HG03558 (cell line): Measurements from ENCODE around the gene KIF4A.

Experiments used
- ATAC-seq: cut with Tn5 transposase; IDR thresholded peaks from one replicate; pipeline ENCODE4 v1.9.1; 2021; ENCODE audit warnings: moderate number of reproducible peaks; ENCODE audit not compliant: unreplicated experiment; ENCODE audit errors: extremely low read depth

Gene KIF4A

DNA sequence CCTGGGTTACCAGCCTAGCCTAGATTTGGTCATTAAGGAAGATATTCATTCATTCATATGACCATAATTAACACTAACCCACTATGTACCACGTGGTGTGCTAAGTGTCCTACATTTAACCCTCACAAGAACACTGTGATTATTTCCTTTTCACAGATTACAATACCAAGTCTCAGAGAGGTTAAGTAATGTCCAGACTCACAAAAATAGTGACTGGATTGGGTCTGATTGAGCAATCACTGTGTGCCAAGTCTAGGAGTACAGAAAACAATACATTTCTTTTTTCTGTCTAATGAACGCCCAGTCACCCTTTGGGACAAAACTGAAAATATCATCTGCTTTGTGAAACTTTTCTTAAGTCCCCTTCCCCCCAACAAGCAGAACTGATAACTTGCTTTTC lies 147.1 kb downstream of the KIF4A start:
- no peak for ATAC-seq

- no peak for ATAC-seq
Observed at GRCh38 chrX:70437921-70438665, 148.2 kb downstream of the KIF4A start.

DNA sequence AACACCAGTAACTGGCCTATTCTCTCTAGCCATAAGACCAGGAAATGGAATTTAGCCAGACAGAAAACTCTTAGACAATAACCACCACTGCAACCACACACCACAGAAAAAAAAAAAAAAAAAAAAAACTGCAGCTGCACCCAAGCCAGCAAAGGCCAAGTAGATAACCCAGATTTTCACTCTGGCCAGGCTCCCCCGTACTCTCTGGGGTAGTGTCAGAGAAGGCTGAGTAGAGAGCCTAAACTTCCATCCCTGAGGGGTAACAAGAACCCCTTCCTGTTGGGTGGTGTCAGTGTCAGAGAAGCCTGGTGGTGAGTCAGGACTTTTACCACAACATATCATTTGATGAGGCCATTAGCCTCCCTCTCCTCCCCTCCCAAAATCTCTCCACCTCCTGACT lies 149.1 kb downstream of the KIF4A start:
- ATAC-seq, result no peak

DNA sequence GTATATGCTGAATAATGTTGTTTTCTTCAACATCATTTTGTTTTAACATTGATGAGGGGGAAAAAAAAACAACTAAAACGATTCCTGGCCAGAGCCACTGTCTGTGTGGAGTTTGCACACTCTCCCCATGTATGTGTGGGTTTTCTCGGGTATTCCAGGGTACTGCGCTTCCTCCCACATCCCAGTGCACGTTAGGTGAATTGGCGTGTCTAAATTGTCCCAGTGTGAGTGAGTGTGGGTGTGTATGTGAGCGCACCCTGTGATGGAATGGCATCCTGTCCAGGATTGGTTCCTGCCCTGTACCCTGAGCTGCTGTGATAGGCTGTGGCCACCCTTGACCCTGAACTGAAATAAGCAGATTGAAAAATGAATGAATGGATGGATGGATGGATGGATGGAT lies 152.3 kb downstream of the KIF4A start:
- no peak for ATAC-seq

DNA sequence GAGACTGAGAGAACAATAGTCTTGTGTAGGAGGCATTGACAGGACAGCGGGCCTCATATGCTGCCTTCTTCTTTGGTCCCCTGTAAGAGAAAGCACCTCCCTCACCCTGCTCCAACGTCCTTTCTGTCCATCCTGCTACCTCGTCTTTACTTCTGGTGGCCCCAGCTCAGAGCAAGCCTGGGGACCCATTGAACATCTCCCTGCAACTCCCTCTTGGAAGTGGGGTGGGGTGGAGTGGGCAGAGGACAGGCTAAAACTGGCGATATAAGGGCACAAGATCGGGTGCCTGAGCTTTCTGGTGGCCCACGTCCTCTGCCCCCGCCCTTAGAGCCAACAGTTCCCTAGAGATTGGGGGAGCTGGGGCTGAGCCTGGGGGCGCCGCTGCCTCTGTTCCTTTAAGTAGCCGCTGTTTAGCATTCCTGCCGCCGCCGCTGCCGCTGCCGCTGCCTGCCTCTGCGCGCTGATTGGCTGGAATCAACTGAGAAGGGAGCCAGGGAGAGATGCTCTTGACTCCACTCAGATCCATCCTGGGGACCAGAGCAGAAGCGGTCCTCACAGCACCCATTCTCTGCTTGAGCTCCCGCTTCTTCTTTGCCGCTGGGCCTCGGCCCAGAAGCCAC lies 154.5 kb downstream of the KIF4A start, which contains the start of gene DLG3:
DLG3 (plus strand) TSS at position 510 of the 620 bp plus-strand sequence. CDS start 367 bp downstream, outside the sequence.
- no peak for ATAC-seq

DNA sequence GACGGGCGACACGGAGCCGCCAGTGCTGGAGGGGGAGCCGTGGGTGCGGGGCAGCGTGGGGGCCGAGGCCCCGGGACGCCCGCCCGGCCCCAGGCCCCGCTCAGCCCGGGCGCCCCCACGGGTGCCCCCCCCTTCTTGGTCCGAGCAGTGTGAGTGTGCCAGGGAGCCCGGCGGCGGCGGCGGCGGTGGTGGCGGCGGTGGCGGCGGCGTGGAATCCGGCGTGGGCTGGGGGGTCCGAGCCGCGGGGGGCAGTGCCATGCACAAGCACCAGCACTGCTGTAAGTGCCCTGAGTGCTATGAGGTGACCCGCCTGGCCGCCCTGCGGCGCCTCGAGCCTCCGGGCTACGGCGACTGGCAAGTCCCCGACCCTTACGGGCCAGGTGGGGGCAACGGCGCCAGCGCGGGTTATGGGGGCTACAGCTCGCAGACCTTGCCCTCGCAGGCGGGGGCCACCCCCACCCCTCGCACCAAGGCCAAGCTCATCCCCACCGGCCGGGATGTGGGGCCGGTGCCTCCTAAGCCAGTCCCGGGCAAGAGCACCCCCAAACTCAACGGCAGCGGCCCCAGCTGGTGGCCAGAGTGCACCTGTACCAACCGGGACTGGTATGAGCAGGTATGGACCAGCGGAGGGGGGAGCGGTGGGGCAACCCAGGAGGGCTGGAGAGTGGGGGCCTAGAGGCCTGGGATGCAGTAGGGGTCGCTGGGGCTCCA lies 155.2 kb downstream of the KIF4A start:
- no peak for ATAC-seq

- ATAC-seq, result no peak
Observed at GRCh38 chrX:70445951-70446350, 156.0 kb downstream of the KIF4A start.

- no peak for ATAC-seq
Observed at GRCh38 chrX:70446380-70447350, 156.8 kb downstream of the KIF4A start.

DNA sequence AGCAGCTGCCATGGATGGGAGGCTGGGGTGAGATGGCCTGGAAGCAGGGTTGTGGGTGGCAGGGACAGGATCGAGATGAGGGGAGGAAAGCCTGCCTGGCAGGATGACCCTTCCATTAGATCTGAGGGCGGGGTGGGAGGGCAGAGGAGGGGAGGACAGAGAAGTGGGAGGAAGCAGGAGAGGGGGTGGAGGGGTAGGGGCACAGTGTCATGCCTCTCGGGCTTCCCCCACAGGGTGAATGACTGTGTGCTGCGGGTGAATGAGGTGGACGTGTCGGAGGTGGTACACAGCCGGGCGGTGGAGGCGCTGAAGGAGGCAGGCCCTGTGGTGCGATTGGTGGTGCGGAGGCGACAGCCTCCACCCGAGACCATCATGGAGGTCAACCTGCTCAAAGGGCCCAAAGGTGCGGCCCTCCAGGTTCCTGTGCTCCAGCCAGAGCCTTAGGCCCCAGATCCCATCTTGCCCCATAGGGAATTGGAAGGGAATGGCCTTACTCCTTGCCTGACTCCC lies 159.6 kb downstream of the KIF4A start:
- ATAC-seq, result no peak

GRCh38 chrX:70452143-70452733 lies 162.3 kb downstream of the KIF4A start:
- ATAC-seq, result no peak

- no peak for ATAC-seq
Observed at GRCh38 chrX:70453024-70453618, 163.2 kb downstream of the KIF4A start.

GRCh38 chrX:70454441-70455365 lies 164.8 kb downstream of the KIF4A start:
- ATAC-seq, result no peak

DNA sequence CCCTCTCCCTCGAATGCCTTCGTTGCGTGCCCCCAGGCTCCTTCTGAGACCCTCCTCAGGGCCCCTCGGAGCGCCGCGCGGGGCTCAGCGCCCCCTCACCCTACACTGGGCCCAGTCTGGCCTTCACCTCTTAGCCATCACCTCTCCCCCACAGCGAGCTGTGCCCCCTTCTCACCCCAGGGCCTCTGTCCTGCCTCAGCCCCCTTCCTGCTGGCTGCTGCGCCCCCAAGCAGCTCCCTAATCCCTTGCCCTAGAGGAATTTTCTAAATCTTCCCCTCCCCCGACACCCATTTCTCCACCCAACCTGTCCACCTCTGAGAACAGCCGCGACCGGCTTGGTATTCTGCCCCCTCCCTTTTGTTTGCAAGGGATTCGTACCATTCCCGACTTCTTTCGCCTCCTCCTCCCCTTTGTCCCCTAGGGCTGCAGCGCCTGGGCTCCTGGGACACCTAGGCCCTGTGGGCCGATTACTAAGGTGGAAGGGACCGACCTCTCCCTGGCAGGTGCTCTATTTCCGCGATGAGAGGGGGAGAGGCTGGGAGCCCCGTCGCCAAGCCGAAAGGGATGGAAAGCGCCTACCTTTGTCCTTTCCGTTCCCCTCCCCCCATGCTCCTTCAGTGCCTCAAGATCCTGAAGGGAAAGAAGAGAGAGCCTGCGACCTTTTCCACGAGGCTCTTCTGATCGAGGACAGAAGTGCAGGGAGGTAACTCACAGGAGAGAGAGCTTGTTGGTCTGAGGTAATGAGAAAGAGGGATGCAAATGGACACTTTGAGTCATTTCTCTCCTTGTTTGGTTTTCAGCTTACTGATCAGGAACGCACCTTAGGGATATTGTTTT lies 165.7 kb downstream of the KIF4A start:
- ATAC-seq, result no peak

DNA sequence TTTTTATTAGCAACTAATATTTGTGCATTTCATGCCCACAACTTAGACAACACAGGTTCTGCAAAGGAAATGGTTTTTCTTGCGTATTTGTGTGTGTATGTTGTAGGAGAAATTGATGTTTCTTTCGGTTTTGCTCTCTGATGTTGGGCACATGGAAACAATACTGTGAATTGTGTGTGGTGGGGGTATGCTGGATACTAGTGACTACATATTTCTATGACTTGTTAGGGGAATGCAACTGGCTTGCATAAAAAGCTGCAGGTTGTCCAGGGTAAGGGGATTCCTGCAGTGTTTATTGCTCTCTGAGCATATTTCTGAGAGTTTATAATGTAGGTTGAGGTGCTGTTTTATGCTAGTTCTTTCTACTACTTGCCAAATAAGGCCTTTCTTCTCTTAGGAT lies 166.4 kb downstream of the KIF4A start:
- no peak for ATAC-seq

DNA sequence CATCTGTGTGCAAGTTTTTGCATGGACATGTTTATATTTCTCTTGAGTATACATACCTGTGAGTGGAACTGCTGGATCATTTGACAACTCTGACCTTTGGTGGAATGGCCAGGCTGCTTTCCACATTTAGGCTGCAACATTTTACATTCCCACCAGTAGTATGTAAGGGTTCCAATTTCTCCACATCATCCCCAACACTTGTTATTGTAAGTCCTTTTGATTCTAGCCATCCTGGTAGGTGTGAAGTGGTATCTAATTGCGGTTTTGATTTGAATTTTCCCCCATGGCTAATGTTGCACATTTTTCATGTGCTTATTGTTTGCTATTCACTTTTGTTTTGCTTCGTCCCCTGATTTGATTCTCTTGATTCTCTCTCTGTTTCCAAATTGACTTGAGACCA lies 171.1 kb downstream of the KIF4A start:
- ATAC-seq, result no peak

- no peak for ATAC-seq
Observed at GRCh38 chrX:70464051-70464450, 174.1 kb downstream of the KIF4A start.

DNA sequence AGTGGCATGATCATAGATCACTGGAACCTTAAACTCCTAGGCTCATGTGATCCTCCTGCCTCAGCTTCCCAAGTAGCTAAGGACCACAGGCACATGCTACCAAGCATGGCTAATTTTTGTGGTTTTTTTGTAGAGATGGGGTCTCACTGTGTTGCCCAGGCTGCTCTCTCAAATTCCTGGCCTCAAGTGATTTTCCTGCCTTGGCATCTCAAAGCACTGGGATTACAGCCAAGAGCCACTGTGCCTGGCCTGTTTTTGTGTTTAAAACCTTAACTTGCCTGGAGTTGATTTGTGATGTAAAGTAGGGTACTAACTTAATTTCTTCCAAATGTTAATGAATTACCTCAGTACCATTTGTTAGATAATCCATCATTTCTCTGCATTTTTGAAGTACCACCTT lies 177.1 kb downstream of the KIF4A start:
- no peak for ATAC-seq
